OCI-LY1 (cell line): ENCODE measurements around the gene PBX3.

Experiments
- CTCF ChIP-seq: fragments of 200-600 bp; sonication (generic), shearing (Covaris generic); IDR thresholded peaks from 2 replicates; pipeline ENCODE4 v1.5.1; 2017; ENCODE audit warnings: mild to moderate bottlenecking, antibody characterized with exemption, low read length, moderate library complexity, mixed read lengths
- EZH2 ChIP-seq: fragments of 200-600 bp; sonication (generic), shearing (Covaris generic); IDR thresholded peaks from 2 replicates; pipeline ENCODE4 v1.8.0; 2017; ENCODE audit warnings: borderline replicate concordance, mixed run types, mild to moderate bottlenecking, antibody characterized with exemption, low read length, moderate library complexity, mixed read lengths

DNA sequence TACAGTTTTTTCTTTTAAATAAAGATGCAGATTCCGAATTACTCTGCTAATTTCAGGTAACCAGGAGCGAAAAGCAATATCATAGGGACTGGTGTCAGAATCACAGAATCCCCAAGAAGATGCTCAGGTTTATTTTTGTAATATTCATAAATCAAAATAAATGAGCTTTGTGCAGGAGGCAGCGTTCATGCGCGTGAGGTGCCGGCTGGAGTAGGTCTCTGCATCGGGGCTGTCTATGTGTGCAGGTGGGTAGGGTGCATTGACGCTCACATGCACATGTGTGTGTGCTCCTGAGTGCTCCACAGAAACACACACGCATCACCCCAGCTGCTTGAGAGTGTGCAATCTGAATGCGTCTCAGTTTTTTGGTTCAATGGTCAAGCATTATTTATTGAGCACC is 226.4 kb downstream of the PBX3 start:
- TF ChIP-seq CTCF (no peak), EZH2 (no peak)
